Duodenal mucosa (tissue), 2 donors: ENCODE results near the gene HRK.

ENCODE experiments used
- H3K27ac ChIP-seq: one replicate; pipeline ENCODE4 v1.7.0; 2013; ENCODE audit warnings: low read depth, low read length
- H3K27me3 ChIP-seq, 2 donors: one replicate each; pipeline ENCODE4 v1.7.0; 2013; ENCODE audit warnings: low read length in 2 of 2, control low read depth in 1 of 2; ENCODE audit not compliant: insufficient read depth in 2 of 2, control insufficient read depth in 1 of 2
- H3K36me3 ChIP-seq, 2 donors: one replicate each; pipeline ENCODE4 v1.7.0; 2013; ENCODE audit warnings: low read length in 2 of 2, control low read depth in 1 of 2; ENCODE audit not compliant: insufficient read depth in 2 of 2, control insufficient read depth in 1 of 2
- H3K4me1 ChIP-seq, 2 donors: one replicate each; pipeline ENCODE4 v1.7.0; 2013; ENCODE audit warnings: low read length in 2 of 2, control low read depth in 1 of 2; ENCODE audit not compliant: insufficient read depth in 2 of 2, control insufficient read depth in 1 of 2
- H3K4me3 ChIP-seq, 2 donors: one replicate each; pipeline ENCODE4 v1.7.0; 2013; ENCODE audit warnings: low read length in 2 of 2, low read depth in 1 of 2
- H3K9ac ChIP-seq, 2 donors: one replicate each; pipeline ENCODE4 v1.7.0; 2013; ENCODE audit warnings: low read length in 2 of 2, low read depth in 1 of 2
- H3K9me3 ChIP-seq, 2 donors: one replicate each; pipeline ENCODE4 v1.7.0; 2013; ENCODE audit warnings: low read length in 2 of 2, control low read depth in 1 of 2; ENCODE audit not compliant: control insufficient read depth in 1 of 2

Gene HRK

DNA sequence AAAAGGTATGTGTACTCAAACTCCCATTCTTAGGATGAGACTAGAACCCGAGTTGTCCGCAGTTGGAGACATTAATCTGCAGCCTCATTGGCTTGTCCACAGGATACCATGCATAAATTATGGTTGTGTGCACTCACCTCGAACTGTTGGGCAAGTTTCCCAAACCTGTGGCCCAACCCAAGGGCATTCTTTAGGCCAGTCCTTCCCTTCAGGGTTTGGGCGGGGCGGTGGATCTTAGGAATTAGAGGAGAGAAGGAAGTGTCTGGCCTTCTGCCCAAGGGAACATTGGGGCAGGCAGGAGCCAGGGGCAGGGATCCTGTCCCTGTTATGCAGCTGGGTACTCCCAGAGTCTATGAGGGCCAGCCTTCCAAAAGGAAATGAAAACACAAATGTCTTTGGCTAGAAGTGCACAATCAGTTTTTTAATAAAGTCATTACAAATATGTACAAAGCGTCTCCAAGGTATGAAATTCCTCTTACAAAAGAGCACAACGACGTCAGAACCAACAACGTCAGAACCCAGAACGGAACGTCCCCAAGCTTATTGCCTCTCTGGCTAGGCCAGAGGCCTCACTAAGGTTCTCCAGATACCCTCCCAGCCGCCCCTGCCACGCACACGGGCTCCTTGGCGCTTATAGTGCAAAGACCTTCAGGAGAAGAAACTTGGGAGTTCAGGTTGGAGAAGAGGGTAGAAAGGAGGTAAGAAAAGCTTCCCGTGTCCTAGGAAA lies 25.3 kb downstream of the HRK start:
- Histone ChIP-seq H3K4me3 (no peak overlapping the region), H3K36me3 (no peaks in the 10 kb centered on the region), H3K27me3 (peaks cover 4% of the 10 kb centered on the region in 2 donors), H3K4me1 (no peaks in the 10 kb centered on the region), H3K9me3 (no peaks in the 10 kb centered on the region), H3K9ac (no peak overlapping the region), H3K27ac (no peak overlapping the region)

DNA sequence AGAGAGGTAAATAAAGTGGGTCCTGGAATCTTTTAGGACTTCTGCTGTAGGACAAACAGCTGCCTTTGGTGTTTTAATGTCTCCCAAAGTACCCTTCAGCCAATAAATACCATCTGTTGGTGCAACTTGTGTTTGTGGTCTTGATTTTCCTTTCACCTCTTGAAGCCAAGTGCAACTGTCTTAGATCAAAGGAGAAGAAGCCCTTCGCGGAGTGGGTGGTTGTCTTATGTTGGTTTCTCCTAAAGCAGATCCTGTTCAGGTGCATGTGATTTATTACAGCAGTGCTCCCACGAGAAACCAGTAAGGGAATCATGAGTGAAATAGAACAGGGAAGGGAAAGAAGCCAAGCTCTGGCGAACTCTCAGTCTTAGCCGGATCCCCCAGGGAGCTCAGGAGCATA lies 27.7 kb downstream of the HRK start:
- peaks cover 0 to 4% of the 10 kb centered on the region in 2 donors for H3K27me3 ChIP-seq
- H3K9ac ChIP-seq: no peak overlapping the region
- H3K9me3 ChIP-seq: no peaks in the 10 kb centered on the region
- H3K4me3 ChIP-seq: no peak overlapping the region
- H3K36me3 ChIP-seq: no peaks in the 10 kb centered on the region
- no peaks in the 10 kb centered on the region for H3K4me1 ChIP-seq
- no peak overlapping the region for H3K27ac ChIP-seq

GRCh38 chr12:116852303-116852702 lies 28.9 kb downstream of the HRK start:
- Histone ChIP-seq H3K9me3 (no peaks in the 10 kb centered on the region), H3K36me3 (no peaks in the 10 kb centered on the region), H3K9ac (no peak overlapping the region), H3K27ac (no peak overlapping the region), H3K4me1 (no peaks in the 10 kb centered on the region), H3K4me3 (no peak overlapping the region), H3K27me3 (peaks cover 0 to 4% of the 10 kb centered on the region in 2 donors)

- H3K4me3 ChIP-seq: no peak overlapping the region
- no peak overlapping the region for H3K9ac ChIP-seq
- no peaks in the 10 kb centered on the region for H3K9me3 ChIP-seq
- peaks cover 0 to 4% of the 10 kb centered on the region in 2 donors for H3K27me3 ChIP-seq
- H3K36me3 ChIP-seq: no peaks in the 10 kb centered on the region
- no peak overlapping the region for H3K27ac ChIP-seq
- no peaks in the 10 kb centered on the region for H3K4me1 ChIP-seq
Observed at GRCh38 chr12:116849216-116849615, 32.0 kb downstream of the HRK start.

DNA sequence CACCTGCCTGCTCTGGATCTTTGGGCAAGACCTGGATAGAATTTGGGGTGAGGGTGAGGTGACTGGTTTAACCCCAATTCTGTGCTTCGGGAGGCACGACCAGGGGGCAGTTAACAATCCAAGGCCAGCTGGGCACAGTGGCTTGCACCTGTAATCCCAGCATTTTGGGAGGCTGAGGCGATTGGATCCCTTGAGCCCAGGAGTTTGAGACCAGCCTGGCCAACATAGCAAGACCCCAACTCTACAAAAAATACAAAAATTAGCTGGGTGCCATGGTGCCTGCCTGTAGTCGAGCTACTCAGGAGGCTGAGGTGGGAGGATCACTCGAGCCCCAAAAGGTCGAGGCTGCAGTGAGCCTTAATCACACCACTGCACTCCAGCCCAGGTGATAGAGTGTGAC lies 38.2 kb downstream of the HRK start:
- Histone ChIP-seq H3K27ac (no peak overlapping the region), H3K4me1 (no peaks in the 10 kb centered on the region), H3K9ac (no peak overlapping the region), H3K9me3 (no peaks in the 10 kb centered on the region), H3K4me3 (no peak overlapping the region), H3K36me3 (no peaks in the 10 kb centered on the region), H3K27me3 (no peaks in the 10 kb centered on the region)

- Histone ChIP-seq H3K4me3 (no peak overlapping the region), H3K36me3 (no peaks in the 10 kb centered on the region), H3K4me1 (no peaks in the 10 kb centered on the region), H3K27ac (no peak overlapping the region), H3K9ac (no peak overlapping the region), H3K9me3 (no peaks in the 10 kb centered on the region), H3K27me3 (no peaks in the 10 kb centered on the region)
Observed at GRCh38 chr12:116839287-116839830, 41.9 kb downstream of the HRK start.

DNA sequence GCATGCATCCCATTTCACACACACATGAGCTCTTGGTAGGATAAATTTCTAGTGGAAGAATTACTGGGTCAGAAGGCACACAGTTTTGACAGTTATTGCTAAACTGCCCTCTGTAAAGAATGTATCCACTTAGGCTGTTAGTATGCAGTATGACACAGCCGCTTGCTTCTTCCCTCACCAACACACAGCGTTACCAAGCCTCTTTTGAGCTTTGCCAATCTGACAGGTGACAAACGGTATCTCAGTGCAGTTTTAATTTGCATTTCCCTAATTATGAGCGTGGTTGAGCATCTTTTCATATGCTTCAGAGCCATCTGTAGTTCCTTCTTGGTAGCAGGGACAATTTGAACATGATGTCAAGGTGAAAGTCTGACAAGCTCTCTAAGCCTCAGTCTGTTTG lies 42.9 kb downstream of the HRK start:
- H3K36me3 ChIP-seq: no peaks in the 10 kb centered on the region
- H3K9me3 ChIP-seq: no peaks in the 10 kb centered on the region
- H3K27me3 ChIP-seq: no peaks in the 10 kb centered on the region
- H3K4me3 ChIP-seq: no peak overlapping the region
- no peak overlapping the region for H3K9ac ChIP-seq
- no peak overlapping the region for H3K27ac ChIP-seq
- no peaks in the 10 kb centered on the region for H3K4me1 ChIP-seq

DNA sequence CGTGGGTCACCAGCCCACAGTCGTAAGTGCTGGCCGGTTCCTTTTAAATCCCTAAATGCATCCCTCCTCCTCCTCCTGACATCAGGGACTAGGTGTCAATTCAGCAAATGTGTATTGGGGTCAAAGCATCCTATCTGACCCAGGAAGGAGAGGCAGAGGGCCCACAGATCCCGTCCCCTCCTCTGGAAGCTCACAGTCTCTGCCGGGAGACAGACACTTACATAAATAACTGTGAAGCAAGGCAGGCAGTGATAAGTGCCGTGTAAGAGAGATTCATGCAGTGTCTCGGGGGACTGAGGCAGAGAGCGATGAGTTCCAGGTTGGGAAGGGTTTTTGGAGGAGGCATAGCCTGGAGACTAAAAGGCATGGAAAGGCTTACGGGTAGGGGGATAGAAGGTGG lies 44.1 kb downstream of the HRK start:
- Histone ChIP-seq H3K9me3 (no peaks in the 10 kb centered on the region), H3K27ac (no peak overlapping the region), H3K4me3 (no peak overlapping the region), H3K9ac (no peak overlapping the region), H3K4me1 (no peaks in the 10 kb centered on the region), H3K36me3 (no peaks in the 10 kb centered on the region), H3K27me3 (no peaks in the 10 kb centered on the region)

- no peak overlapping the region for H3K27ac ChIP-seq
- no peaks in the 10 kb centered on the region for H3K36me3 ChIP-seq
- H3K4me3 ChIP-seq: no peak overlapping the region
- no peak overlapping the region for H3K9ac ChIP-seq
- no peaks in the 10 kb centered on the region for H3K27me3 ChIP-seq
- no peaks in the 10 kb centered on the region for H3K4me1 ChIP-seq
- no peaks in the 10 kb centered on the region for H3K9me3 ChIP-seq
Observed at GRCh38 chr12:116835484-116835883, 45.8 kb downstream of the HRK start.

DNA sequence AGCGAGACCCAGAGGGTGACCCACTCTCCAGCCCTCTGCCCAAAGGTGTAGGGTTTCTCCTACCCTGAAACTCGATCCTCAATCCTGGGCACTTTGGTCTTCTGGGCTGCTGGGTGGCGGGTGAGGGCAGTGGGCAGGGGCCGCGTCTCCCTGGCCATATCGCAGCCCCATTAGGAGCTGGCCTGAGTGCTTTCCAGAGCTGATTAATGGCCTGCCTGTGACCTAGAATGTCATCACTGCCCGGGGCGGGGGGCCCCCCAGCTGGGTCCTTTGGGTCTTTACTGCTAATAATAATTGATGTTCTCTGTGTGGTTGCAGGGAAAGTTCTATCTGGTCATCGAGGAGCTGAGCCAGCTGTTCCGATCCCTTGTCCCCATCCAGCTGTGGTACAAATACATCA lies 47.8 kb downstream of the HRK start:
- Histone ChIP-seq H3K9me3 (no peaks in the 10 kb centered on the region), H3K4me3 (no peak overlapping the region), H3K4me1 (no peaks in the 10 kb centered on the region), H3K36me3 (no peaks in the 10 kb centered on the region), H3K27ac (no peak overlapping the region), H3K9ac (no peak overlapping the region), H3K27me3 (no peaks in the 10 kb centered on the region)
